ENCODE results near the gene MAP7. TPM values are rescaled to one million over a fixed set of nuclear protein-coding genes. Genes with fewer than 3 reads are reported as not detected.
A peak's percentile ranks its signal among the peaks of the same experiment; 100 is the strongest.

MAP7 gene
- total and polyA plus RNA-seq, 9 of the 15 experiments (the other 6 are each of a cell fraction or from before 2014, with no cell fraction given), result 0.76 to 7.7 (median 3.9) TPM

- TF ChIP-seq ELF2 (CRISPR knock-in tag; IDR thresholded peaks at IDR 0.05) (no peak), SETDB1 (IDR thresholded peaks at IDR 0.05; ENCODE audit: low read length) (no peak), ZNF165 (CRISPR knock-in tag; IDR thresholded peaks at IDR 0.05; ENCODE audit: borderline replicate concordance) (no peak), MBD1 (CRISPR knock-in tag; IDR thresholded peaks at IDR 0.05) (no peak), RFX1 (IDR thresholded peaks at IDR 0.05) (no peak), POLR2AphosphoS2 (IDR thresholded peaks at IDR 0.05; ENCODE audit: low read length) (no peak), UBTF (IDR thresholded peaks at IDR 0.05; ENCODE audit: borderline replicate concordance in 1 of 2, low read depth in 2 of 2, low read length in 2 of 2) (no peak), ZNF830 (CRISPR knock-in tag; IDR thresholded peaks at IDR 0.05) (no peak), XRCC4 (IDR thresholded peaks at IDR 0.05; ENCODE audit: extremely low read depth, insufficient read depth, insufficient read length) (no peak), ZNF589 (CRISPR knock-in tag; IDR thresholded peaks at IDR 0.05; ENCODE audit: low read depth) (peak; percentile 30; the same call in 1 of the 2 replicates), ZBTB33 (CRISPR knock-in tag; IDR thresholded peaks at IDR 0.05) (no peak), NFATC3 (IDR thresholded peaks at IDR 0.05) (no peak), NR4A1 (CRISPR knock-in tag; IDR thresholded peaks at IDR 0.05) (no peak), NR4A1 (tag; IDR thresholded peaks at IDR 0.05) (peak; percentile 50; the same call in 1 of the 2 replicates), ATF7 (IDR thresholded peaks at IDR 0.05) (peak; percentile 66; the same call in 1 of the 2 replicates), MTA3 (IDR thresholded peaks at IDR 0.05; ENCODE audit: borderline replicate concordance) (0 out of 2 replicates have a peak, but pooled peaks have one; percentile 56), IRF9 (tag; IDR thresholded peaks at IDR 0.05) (peak; percentile 68), TCF7 (IDR thresholded peaks at IDR 0.05; ENCODE audit: borderline replicate concordance) (no peak), ZNF668 (CRISPR knock-in tag; IDR thresholded peaks at IDR 0.05) (no peak), FOXM1 (IDR thresholded peaks at IDR 0.05; ENCODE audit: low read depth) (no peak), FOXM1 (CRISPR knock-in tag; IDR thresholded peaks at IDR 0.05; ENCODE audit: low read depth) (no peak), GATAD2B (IDR thresholded peaks at IDR 0.05; ENCODE audit: borderline replicate concordance) (no peak), CHD1 (IDR thresholded peaks at IDR 0.05; ENCODE audit: low read length) (no peak)
Measured at GRCh38 chr6:136333824-136334464, 216.3 kb downstream of the MAP7 start (continued).
